ENCODE measurements around the gene CAMSAP1. TPM values are rescaled to one million over a fixed set of nuclear protein-coding genes. Genes with fewer than 3 reads are reported as not detected.

The CAMSAP1 gene
- total and polyA plus RNA-seq, 2 donors from 2014 or later = 3.3 to 38.6 TPM

GRCh38 chr9:135929656-135930445 lies 22.5 kb upstream of the CAMSAP1 start:
- Histone ChIP-seq H3K9me3 (ENCODE audit: control insufficient read depth in 2 of 3, insufficient read depth in 1 of 3, low read length in 3 of 3) (no peaks in the 10 kb centered on the region), H3K27me3 (ENCODE audit: control insufficient read depth, insufficient read depth, low read length) (no peaks in the 10 kb centered on the region), H3K9ac (ENCODE audit: low read length in 3 of 3) (no peak overlapping the region), H3K27ac (ENCODE audit: low read depth in 2 of 2, low read length in 2 of 2) (no peak overlapping the region), H3K36me3 (ENCODE audit: control insufficient read depth in 2 of 3, insufficient read depth in 3 of 3, low read length in 3 of 3) (peaks cover 0 to 27% (median 7%) of the 10 kb centered on the region in 3 donors), H3K4me3 (ENCODE audit: low read length in 3 of 3) (no peak overlapping the region), H3K4me1 (ENCODE audit: control insufficient read depth in 2 of 3, insufficient read depth in 2 of 3, low read depth in 1 of 3, low read length in 3 of 3) (no peaks in the 10 kb centered on the region)
- intact Hi-C loops (cut with DNase I) = no loop called here
- no peak for TF ChIP-seq CTCF (IDR thresholded peaks at IDR 0.05; ENCODE audit: borderline replicate concordance, extremely low read depth, insufficient read depth)
- FAIRE-seq (no peak), DNase-seq (no peak)

DNA sequence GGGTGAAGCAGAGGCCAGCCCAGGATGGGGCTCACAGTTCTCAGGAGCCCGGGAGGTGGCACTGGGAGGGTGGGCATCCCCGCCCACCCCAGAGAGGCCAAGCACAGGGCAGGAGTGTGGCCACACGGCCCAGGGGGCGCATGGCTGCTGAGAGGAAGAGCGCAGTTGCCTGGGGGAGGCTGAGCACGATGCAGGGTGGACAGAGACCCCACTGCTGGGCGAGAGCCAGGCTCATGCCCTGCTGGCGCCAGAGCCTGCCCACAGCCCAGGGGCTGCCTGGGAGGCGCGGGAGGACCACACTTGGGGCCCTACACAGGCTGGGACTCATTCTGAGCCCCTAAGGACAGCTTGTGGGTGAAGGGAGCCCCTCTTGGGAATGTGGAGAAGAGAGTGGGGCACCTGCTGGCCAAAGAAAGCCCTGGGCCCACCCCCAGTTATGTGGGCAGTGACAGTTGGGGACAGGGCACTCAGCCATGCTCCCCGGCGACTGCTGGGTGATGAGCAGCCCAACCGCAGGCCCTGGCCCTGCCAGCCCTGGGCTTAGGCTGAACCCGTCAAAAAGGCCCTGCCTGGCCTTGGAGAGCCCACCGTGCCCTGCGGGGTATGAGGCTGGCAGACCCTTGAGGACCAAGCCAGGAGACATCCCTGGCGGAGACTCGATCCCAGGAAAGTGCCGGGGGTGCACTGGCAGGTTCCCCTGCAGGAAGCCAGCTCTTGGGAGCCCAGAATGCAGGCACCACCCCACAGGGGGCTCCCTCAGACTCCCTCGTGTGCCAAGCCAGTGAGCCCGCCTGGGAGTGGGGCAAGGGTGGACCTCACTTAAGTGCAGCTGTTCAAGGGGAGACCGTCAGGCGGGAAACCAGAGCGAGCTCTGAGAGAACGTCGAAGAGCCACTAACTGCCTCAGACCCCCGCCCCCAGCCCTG lies 21.6 kb upstream of the CAMSAP1 start:
- no peak for TF ChIP-seq CTCF (IDR thresholded peaks at IDR 0.05; ENCODE audit: borderline replicate concordance, extremely low read depth, insufficient read depth)
- no peaks in the 10 kb centered on the region for H3K27me3 ChIP-seq (ENCODE audit: control insufficient read depth, insufficient read depth, low read length)
- peaks cover 0 to 26% (median 6%) of the 10 kb centered on the region in 3 donors for H3K36me3 ChIP-seq (ENCODE audit: control insufficient read depth in 2 of 3, insufficient read depth in 3 of 3, low read length in 3 of 3)
- no peaks in the 10 kb centered on the region for H3K9me3 ChIP-seq (ENCODE audit: control insufficient read depth in 2 of 3, insufficient read depth in 1 of 3, low read length in 3 of 3)
- intact Hi-C loops (cut with DNase I) = no loop called here
- no peak overlapping the region for H3K9ac ChIP-seq (ENCODE audit: low read length in 3 of 3)
- H3K4me1 ChIP-seq (ENCODE audit: control insufficient read depth in 2 of 3, insufficient read depth in 2 of 3, low read depth in 1 of 3, low read length in 3 of 3) = no peaks in the 10 kb centered on the region
- no peak overlapping the region for H3K27ac ChIP-seq (ENCODE audit: low read depth in 2 of 2, low read length in 2 of 2)
- FAIRE-seq (no peak), DNase-seq (no peak)
- no peak overlapping the region for H3K4me3 ChIP-seq (ENCODE audit: low read length in 3 of 3)

DNA sequence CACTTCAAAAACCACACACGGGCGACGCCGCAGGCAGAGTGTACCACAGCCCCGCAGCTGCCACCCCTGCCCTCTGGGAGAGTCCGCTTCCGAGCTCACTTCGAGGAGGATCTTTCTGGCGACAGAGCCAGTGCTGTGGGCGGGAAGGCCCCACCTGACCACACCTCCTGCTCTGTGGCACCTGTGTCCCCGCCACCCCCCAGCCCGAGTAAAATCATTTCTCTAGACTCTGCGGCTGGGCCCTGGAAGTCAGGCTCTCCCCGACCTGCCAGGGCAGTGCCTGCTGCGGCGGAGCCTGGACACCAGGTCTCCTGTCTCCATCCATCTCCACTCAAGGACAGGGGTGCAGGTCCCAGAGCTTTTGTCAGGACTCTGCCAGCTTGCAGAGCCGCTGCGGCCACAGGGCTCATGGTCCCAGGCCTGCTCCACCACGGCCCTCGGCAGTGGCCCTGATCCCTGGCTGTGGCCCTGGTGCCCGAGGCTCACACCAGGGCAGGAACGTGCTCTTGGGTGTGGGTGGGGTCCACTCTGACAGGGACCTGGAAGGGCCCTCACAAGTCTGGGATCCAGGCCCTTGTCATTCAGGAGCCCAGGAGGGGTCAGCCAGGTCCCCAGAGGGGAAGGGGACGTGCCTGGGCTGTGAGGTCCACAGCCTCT lies 20.9 kb upstream of the CAMSAP1 start:
- Histone ChIP-seq H3K4me1 (ENCODE audit: control insufficient read depth in 2 of 3, insufficient read depth in 2 of 3, low read depth in 1 of 3, low read length in 3 of 3) (no peaks in the 10 kb centered on the region), H3K4me3 (ENCODE audit: low read length in 3 of 3) (no peak overlapping the region), H3K36me3 (ENCODE audit: control insufficient read depth in 2 of 3, insufficient read depth in 3 of 3, low read length in 3 of 3) (peaks cover 0 to 18% (median 6%) of the 10 kb centered on the region in 3 donors), H3K9me3 (ENCODE audit: control insufficient read depth in 2 of 3, insufficient read depth in 1 of 3, low read length in 3 of 3) (no peaks in the 10 kb centered on the region), H3K27me3 (ENCODE audit: control insufficient read depth, insufficient read depth, low read length) (no peaks in the 10 kb centered on the region), H3K27ac (ENCODE audit: low read depth in 2 of 2, low read length in 2 of 2) (no peak overlapping the region), H3K9ac (ENCODE audit: low read length in 3 of 3) (no peak overlapping the region)
- intact Hi-C loops (cut with DNase I) = no loop called here
- FAIRE-seq (no peak), DNase-seq (no peak)
- TF ChIP-seq CTCF (IDR thresholded peaks at IDR 0.05; ENCODE audit: borderline replicate concordance, extremely low read depth, insufficient read depth) = no peak
